GM18519 (cell line): Measurements from ENCODE around the gene CXorf66.
"Not testable (repeated sequence)": the region's sequence is repeated elsewhere in the genome, so short reads cannot be mapped to it uniquely, and the experiment has no call there.

Experiments used
- ATAC-seq: cut with Tn5 transposase; IDR thresholded peaks from one replicate; pipeline ENCODE4 v1.9.1; 2021; ENCODE audit warnings: mild to moderate bottlenecking, moderate library complexity; ENCODE audit not compliant: unreplicated experiment, low FRiP score

The CXorf66 gene

GRCh38 chrX:139930401-139930800, 34.9 kb downstream of the CXorf66 start:
- ATAC-seq: no peak

GRCh38 chrX:139929876-139930275, 35.4 kb downstream of the CXorf66 start:
- no peak for ATAC-seq

- no peak for ATAC-seq
Measured at GRCh38 chrX:139924696-139925095, 40.6 kb downstream of the CXorf66 start.

- no peak for ATAC-seq
Measured at GRCh38 chrX:139924069-139924695, 41.1 kb downstream of the CXorf66 start.

GRCh38 chrX:139921142-139921541, 44.2 kb downstream of the CXorf66 start:
- ATAC-seq: not testable (repeated sequence)

- no peak for ATAC-seq
Measured at GRCh38 chrX:139920316-139920715, 45.0 kb downstream of the CXorf66 start.

- ATAC-seq: no peak
Measured at GRCh38 chrX:139914421-139914820, 50.9 kb downstream of the CXorf66 start.

GRCh38 chrX:139909712-139910111, 55.6 kb downstream of the CXorf66 start:
- ATAC-seq: no peak

- no peak for ATAC-seq
Measured at GRCh38 chrX:139907078-139907477, 58.2 kb downstream of the CXorf66 start.

- ATAC-seq: no peak
Measured at GRCh38 chrX:139905743-139906142, 59.6 kb downstream of the CXorf66 start.
